SK-N-SH (cell line): ENCODE measurements around the gene NMT2. TPM values are rescaled to one million over a fixed set of nuclear protein-coding genes. Genes with fewer than 3 reads are reported as not detected.

Source experiments
- CTCF ChIA-PET: fragments of 300-600, 350-600 bp; formaldehyde crosslinking; extraction: SDS; loops from one replicate; lab custom pipeline; 2021; lab: Yijun Ruan, JAX
- POLR2A ChIA-PET: fragments of 350-600 bp; sonication (Branson Sonifier 250); formaldehyde crosslinking; extraction: SDS; loops from one replicate; lab custom pipeline; 2020; ENCODE audit warnings: antibody characterized with exemption, inconsistent platforms; lab: Yijun Ruan, JAX
- DNase-seq: peaks from one replicate; pipeline ENCODE4 v3.0.0; 2012
- H2AFZ ChIP-seq: fragments of 200-600 bp; sonication (generic); 2 replicates; pipeline ENCODE4 v1.8.1; 2016; ENCODE audit warnings: antibody characterized with exemption, mild to moderate bottlenecking, low read depth
- H3F3A ChIP-seq: fragments of 200-600 bp; sonication (generic); replicated peaks from 2 replicates; pipeline ENCODE3; 2016; ENCODE audit warnings: antibody characterized with exemption, mild to moderate bottlenecking; ENCODE audit not compliant: insufficient read depth
- H3K27ac ChIP-seq, 2 experiments: fragments of 200-500 bp in 1 of 2; fragments of 200-600 bp in 1 of 2; sonication (Bioruptor generic) in 1 of 2; sonication (generic), shearing (Covaris generic) in 1 of 2; 2 replicates each; pipeline versions ENCODE4 v1.5.1 to v1.6.1; 2014 to 2016; ENCODE audit warnings: low read depth in 2 of 2, inconsistent platforms in 1 of 2, low read length in 1 of 2, mild to moderate bottlenecking in 1 of 2, mixed read lengths in 1 of 2
- H3K27me3 ChIP-seq: fragments of 200-600 bp; sonication (generic), shearing (Covaris generic); 2 replicates; pipeline ENCODE4 v1.6.1; 2016; ENCODE audit warnings: mixed run types; ENCODE audit not compliant: insufficient read depth
- H3K36me3 ChIP-seq, 2 experiments: fragments of 200-500 bp in 1 of 2; fragments of 200-600 bp in 1 of 2; sonication (Bioruptor generic) in 1 of 2; sonication (generic) in 1 of 2; replicated peaks in 1 of 2; 2 replicates each; pipeline versions ENCODE3 to v1.5.1; 2014 to 2016; ENCODE audit warnings: low read length in 1 of 2, mild to moderate bottlenecking in 1 of 2; ENCODE audit not compliant: insufficient read depth in 2 of 2, control insufficient read depth in 1 of 2
- H3K4me1 ChIP-seq, 2 experiments: fragments of 200-500 bp in 1 of 2; fragments of 200-600 bp in 1 of 2; sonication (Bioruptor generic) in 1 of 2; sonication (generic), shearing (Covaris generic) in 1 of 2; 2 replicates each; pipeline versions ENCODE4 v1.5.1 to v1.6.1; 2014 to 2016; ENCODE audit warnings: low read depth in 1 of 2, low read length in 1 of 2, mixed run types in 1 of 2; ENCODE audit not compliant: insufficient read depth in 2 of 2, control insufficient read depth in 1 of 2
- H3K4me2 ChIP-seq: fragments of 200-600 bp; sonication (generic), shearing (Covaris generic); 2 replicates; pipeline ENCODE4 v1.6.1; 2017; ENCODE audit warnings: mixed run types
- H3K4me3 ChIP-seq, 2 experiments: fragments of 200-500 bp in 1 of 2; fragments of 200-600 bp in 1 of 2; sonication (Bioruptor generic) in 1 of 2; sonication (generic), shearing (Covaris generic) in 1 of 2; 2 replicates each; pipeline versions ENCODE4 v1.5.1 to v1.8.1; 2014 to 2016; ENCODE audit warnings: low read depth in 2 of 2, inconsistent platforms in 1 of 2, low read length in 1 of 2, mild to moderate bottlenecking in 1 of 2, mixed read lengths in 1 of 2, moderate library complexity in 1 of 2
- H3K79me2 ChIP-seq: fragments of 200-600 bp; sonication (generic); 2 replicates; pipeline ENCODE4 v1.8.1; 2017; ENCODE audit warnings: mild to moderate bottlenecking; ENCODE audit not compliant: insufficient read depth
- H3K9ac ChIP-seq: fragments of 200-600 bp; sonication (generic); 2 replicates; pipeline ENCODE4 v1.6.1; 2017; ENCODE audit warnings: mixed run types
- H3K9me2 ChIP-seq: fragments of 200-600 bp; sonication (generic); 2 replicates; pipeline ENCODE4 v1.6.1; 2017; ENCODE audit warnings: mixed run types
- H3K9me3 ChIP-seq: fragments of 200-600 bp; sonication (generic); 2 replicates; pipeline ENCODE4 v1.6.1; 2017; ENCODE audit warnings: mixed run types, mild to moderate bottlenecking, moderate library complexity
- H4K20me1 ChIP-seq: fragments of 200-600 bp; sonication (generic); 2 replicates; pipeline ENCODE4 v1.6.1; 2017; ENCODE audit warnings: mild to moderate bottlenecking, mixed run types; ENCODE audit not compliant: insufficient read depth
- ELF1 ChIP-seq: IDR thresholded peaks from 2 replicates; pipeline ENCODE4 v1.4.0; 2012
- EZH2phosphoT487 ChIP-seq: fragments of 200-600 bp; sonication (generic); IDR thresholded peaks from 2 replicates; pipeline ENCODE4 v1.6.1; 2017; ENCODE audit warnings: low read depth, mixed run types, mild to moderate bottlenecking, antibody characterized with exemption, moderate library complexity, borderline replicate concordance
- FOSL2 ChIP-seq: IDR thresholded peaks from 2 replicates; pipeline ENCODE4 v1.4.0; 2012; ENCODE audit warnings: low read depth, mild to moderate bottlenecking, moderate library complexity, borderline replicate concordance
- GABPA ChIP-seq: IDR thresholded peaks from 2 replicates; pipeline ENCODE4 v1.4.0; 2012; ENCODE audit warnings: low read depth, mild to moderate bottlenecking
- MEF2A ChIP-seq: IDR thresholded peaks from 2 replicates; pipeline ENCODE4 v1.4.0; 2012; ENCODE audit warnings: low read depth, borderline replicate concordance
- MXI1 ChIP-seq: IDR thresholded peaks from 2 replicates; pipeline ENCODE4 v1.6.1; 2012; ENCODE audit warnings: mild to moderate bottlenecking, low read depth, low read length, improper control_type of control experiment
- NFIC ChIP-seq: IDR thresholded peaks from 2 replicates; pipeline ENCODE4 v1.4.0; 2012; ENCODE audit warnings: borderline replicate concordance
- NRF1 ChIP-seq: IDR thresholded peaks from 2 replicates; pipeline ENCODE4 v1.6.1; 2012; ENCODE audit warnings: low read depth, mild to moderate bottlenecking, low read length
- POLR2AphosphoS5 ChIP-seq: IDR thresholded peaks from 2 replicates; pipeline ENCODE4 v1.6.1; 2012; ENCODE audit warnings: low read depth, low read length
- RFX5 ChIP-seq: IDR thresholded peaks from 2 replicates; pipeline ENCODE4 v1.6.1; 2012; ENCODE audit warnings: mild to moderate bottlenecking, improper control_type of control experiment, low read length
- SIN3A ChIP-seq: IDR thresholded peaks from 2 replicates; pipeline ENCODE4 v1.6.1; 2012; ENCODE audit warnings: low read depth, mild to moderate bottlenecking, low read length, moderate library complexity, borderline replicate concordance
- TAF1 ChIP-seq: IDR thresholded peaks from 2 replicates; pipeline ENCODE4 v1.6.1; 2012; ENCODE audit warnings: low read depth, mild to moderate bottlenecking, low read length, moderate library complexity, borderline replicate concordance
- TEAD4 ChIP-seq: IDR thresholded peaks from 2 replicates; pipeline ENCODE4 v1.4.0; 2012; ENCODE audit warnings: mild to moderate bottlenecking, borderline replicate concordance; ENCODE audit not compliant: insufficient read depth
- USF1 ChIP-seq: IDR thresholded peaks from 2 replicates; pipeline ENCODE4 v1.4.0; 2012; ENCODE audit warnings: low read depth, borderline replicate concordance
- YY1 ChIP-seq: IDR thresholded peaks from 2 replicates; pipeline ENCODE4 v1.4.0; 2012; ENCODE audit warnings: low read depth, mild to moderate bottlenecking
- ZBTB33 ChIP-seq: IDR thresholded peaks from 2 replicates; pipeline ENCODE4 v1.4.0; 2012; ENCODE audit warnings: low read depth, borderline replicate concordance
- WGBS: methylation state at CpG from one replicate; pipeline ENCODE4 v1.1.6; 2017; ENCODE audit warnings: low lambda C conversion rate; 5-methylcytosine and 5-hydroxymethylcytosine counted together
- polyA plus RNA-seq, 3 experiments: library from polyadenylated mRNA; depleted of rRNA; stranded (reverse); fragments of >200 nt; gene quantifications; 2 replicates each; pipeline ENCODE4 v1.2.3, GENCODE V29; 2012
- TF ChIP-seq, protein P1 (sequence below): IDR thresholded peaks from 2 replicates; pipeline ENCODE4; 2012

Gene NMT2
- polyA plus RNA-seq, 1 of the 3 experiments (the other 2 are of a cell fraction) = 25.9 TPM

DNA sequence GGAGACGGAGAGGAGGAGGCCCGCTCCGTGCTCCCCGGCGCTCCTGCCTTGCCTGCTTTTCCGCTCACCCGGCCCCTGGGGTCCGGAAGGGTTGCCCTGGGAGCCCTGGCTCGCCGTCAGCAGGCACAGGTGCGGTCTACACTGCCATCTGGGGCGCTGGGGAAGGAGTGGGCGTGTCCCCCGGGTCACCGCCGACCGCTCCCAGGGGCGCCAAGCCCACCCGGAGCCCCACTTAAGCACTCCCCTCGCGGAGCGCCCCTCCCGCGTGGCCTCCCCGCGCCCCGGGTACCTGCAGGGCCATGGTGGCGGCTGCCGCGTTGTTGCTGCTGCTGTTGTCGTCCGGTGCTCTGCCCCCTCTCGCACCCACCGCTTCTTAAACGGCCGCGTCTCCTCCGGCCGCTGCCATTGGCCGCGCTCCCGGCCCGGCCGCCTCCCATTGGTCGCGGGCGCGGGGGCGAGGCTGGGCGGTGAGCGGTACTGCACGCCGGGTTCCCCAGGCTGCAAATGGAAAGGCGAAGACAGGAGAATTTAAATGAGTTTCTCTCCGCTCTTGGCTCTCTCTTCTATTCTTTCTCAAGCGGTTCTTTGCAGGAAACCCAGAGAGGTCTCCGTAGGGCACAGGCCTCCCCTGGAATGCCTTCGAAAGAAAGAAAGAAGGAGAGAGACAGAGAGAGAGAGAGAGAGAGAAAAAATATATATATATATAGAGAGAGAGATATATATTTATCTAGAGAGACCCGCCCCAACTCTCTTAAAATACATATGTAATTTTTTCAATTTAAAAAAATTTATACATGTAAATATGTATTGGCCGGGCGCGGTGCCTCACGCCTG, 79.8 kb downstream of the NMT2 start, which contains the start of gene ACBD7 (continued):
- TF ChIP-seq TAF1 (no peak), MXI1 (peak; percentile 92), EZH2phosphoT487 (no peak), POLR2AphosphoS5 (0 out of 2 replicates have a peak, but pooled peaks have one; percentile 31), ELF1 (no peak), NFIC (no peak), SIN3A (peak; percentile 19; the same call in 1 of the 2 replicates), RFX5 (peak; percentile 79), USF1 (no peak), NRF1 (no peak), MEF2A (no peak), ZBTB33 (no peak), GABPA (no peak), TEAD4 (no peak), YY1 (no peak)
- TF ChIP-seq, protein P1, sequence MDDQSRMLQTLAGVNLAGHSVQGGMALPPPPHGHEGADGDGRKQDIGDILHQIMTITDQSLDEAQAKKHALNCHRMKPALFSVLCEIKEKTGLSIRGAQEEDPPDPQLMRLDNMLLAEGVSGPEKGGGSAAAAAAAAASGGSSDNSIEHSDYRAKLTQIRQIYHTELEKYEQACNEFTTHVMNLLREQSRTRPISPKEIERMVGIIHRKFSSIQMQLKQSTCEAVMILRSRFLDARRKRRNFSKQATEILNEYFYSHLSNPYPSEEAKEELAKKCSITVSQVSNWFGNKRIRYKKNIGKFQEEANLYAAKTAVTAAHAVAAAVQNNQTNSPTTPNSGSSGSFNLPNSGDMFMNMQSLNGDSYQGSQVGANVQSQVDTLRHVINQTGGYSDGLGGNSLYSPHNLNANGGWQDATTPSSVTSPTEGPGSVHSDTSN = no peak

DNA sequence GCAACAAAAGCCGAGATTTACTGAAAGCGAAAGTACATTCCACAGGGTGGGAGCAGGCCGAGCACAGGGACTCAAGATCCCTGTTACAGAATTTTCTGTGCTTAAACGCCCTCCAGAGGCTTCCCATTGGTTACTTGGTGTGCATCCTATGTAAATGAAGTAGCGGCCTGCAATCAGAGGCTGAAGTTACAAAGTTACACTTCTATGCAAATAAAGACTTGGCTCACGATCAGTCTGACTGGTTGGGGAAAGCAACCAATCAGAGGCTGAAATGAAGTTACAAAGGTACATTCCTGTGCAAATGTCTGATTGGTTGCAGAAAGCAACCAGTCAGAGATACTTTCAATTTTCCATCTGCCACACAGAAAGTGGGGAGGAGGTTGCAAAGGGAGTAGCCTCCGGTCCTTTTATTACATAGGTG, 84.0 kb downstream of the NMT2 start:
- no peaks in the 10 kb centered on the region for H3K9me3 ChIP-seq
- ChIA-PET CTCF (no interaction called here), POLR2A (no interaction called here)
- H3K9me2 ChIP-seq = no peaks in the 10 kb centered on the region
- no peaks in the 10 kb centered on the region for H4K20me1 ChIP-seq
- DNase-seq = no peak
- H3K4me2 ChIP-seq = peak overlapping the region; percentile 45; the same call in 1 of the 2 replicates
- H3K4me1 ChIP-seq = no peaks in the 10 kb centered on the region; a peak in 2 of 4 replicates
- H3K79me2 ChIP-seq = no peaks in the 10 kb centered on the region
- no peaks in the 10 kb centered on the region for H3F3A ChIP-seq
- TF ChIP-seq, protein P1 = no peak
- TF ChIP-seq FOSL2 = no peak
- TF ChIP-seq ELF1 = no peak
- TF ChIP-seq NFIC = no peak
- TF ChIP-seq EZH2phosphoT487 = no peak
- H2AFZ ChIP-seq = no peak overlapping the region; the same call in 1 of the 2 replicates
- H3K36me3 ChIP-seq = no peaks in the 10 kb centered on the region
- no peaks in the 10 kb centered on the region for H3K27me3 ChIP-seq
- H3K9ac ChIP-seq = no peak overlapping the region
- no peak overlapping the region for H3K4me3 ChIP-seq
- no peak overlapping the region for H3K27ac ChIP-seq
- 73% methylated on average over 7 of the region's 7 CpGs for WGBS
